ENCODE data around the gene CHD2.
"Not testable (repeated sequence)": the region's sequence is repeated elsewhere in the genome, so short reads cannot be mapped to it uniquely, and the experiment has no call there.

Gene CHD2

DNA sequence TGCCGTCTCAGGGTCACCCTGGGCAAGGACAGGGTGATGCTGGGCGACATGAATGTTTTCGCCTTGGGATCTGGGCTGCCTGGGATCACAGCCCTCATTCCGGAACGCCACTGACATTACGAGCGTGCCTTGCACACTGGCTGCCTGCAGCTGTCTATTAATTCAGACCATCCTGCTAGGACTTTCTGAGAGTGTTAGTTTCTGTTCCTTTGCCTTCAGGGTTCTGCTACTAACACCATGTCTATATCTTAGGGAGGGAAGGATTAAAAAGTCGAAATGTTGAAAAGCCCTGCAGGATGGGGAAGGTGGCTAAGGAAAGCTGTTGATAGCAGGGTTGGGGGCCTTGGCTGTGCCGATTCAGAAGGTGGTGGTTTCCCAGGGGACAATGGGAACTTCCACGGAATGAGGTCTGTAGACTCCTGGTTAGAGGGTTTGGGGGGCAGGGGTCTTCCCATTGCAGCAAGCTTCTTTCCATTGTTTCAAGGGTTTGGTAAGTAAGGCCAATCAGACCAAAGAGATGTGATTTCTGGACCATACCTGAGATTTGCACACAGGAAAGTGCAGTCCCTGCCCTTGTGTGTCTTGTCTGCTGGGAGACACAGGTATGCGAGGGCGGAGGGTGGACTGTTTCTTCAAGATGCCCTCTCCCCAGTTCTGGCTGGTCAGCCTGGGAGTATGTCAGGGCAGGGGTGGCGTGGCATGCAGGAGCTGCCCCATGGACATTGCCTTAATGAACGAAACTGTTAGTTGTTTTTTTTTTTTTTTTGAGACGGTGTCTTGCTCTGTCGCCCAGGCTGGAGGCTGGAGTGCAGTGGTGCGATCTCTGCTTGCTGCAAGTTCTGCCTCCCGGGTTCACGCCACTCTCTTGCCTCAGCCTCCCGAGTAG is 137.9 kb downstream of the CHD2 start:
- DNase-seq, result peak; percentile 38

DNA sequence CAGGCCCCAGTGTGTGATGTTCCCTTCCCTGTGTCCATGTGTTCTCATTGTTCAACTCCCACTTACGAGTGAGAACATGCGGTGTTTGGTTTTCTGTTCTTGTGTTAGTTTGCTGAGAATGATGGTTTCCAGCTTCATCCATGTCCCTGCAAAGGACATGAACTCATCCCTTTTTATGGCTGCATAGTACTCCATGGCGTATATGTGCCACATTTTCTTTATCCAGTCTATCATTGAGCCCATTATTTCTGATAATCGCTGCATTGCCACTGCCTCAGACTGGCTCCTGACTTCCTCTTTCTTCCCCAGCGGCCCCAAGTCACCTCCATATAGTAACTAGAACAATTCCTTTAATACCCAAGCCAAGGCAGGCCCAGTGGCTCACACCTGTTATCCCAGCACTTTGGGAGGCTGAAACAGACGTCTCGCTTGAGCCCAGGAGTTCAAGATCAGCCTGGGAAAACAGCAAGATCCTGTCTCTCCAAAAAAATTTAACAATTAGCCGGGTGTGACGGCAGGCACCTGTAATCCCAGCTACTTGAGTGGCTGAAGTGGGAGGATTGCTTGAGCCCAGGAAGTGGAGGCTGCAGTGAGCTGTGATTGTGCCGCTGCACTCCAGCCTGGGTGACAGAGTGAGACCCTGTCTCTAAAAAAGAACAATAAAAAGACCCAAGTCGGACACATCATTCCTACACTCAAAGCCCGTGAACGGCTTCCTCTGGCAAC is 139.6 kb downstream of the CHD2 start:
- not testable (repeated sequence) for DNase-seq

DNA sequence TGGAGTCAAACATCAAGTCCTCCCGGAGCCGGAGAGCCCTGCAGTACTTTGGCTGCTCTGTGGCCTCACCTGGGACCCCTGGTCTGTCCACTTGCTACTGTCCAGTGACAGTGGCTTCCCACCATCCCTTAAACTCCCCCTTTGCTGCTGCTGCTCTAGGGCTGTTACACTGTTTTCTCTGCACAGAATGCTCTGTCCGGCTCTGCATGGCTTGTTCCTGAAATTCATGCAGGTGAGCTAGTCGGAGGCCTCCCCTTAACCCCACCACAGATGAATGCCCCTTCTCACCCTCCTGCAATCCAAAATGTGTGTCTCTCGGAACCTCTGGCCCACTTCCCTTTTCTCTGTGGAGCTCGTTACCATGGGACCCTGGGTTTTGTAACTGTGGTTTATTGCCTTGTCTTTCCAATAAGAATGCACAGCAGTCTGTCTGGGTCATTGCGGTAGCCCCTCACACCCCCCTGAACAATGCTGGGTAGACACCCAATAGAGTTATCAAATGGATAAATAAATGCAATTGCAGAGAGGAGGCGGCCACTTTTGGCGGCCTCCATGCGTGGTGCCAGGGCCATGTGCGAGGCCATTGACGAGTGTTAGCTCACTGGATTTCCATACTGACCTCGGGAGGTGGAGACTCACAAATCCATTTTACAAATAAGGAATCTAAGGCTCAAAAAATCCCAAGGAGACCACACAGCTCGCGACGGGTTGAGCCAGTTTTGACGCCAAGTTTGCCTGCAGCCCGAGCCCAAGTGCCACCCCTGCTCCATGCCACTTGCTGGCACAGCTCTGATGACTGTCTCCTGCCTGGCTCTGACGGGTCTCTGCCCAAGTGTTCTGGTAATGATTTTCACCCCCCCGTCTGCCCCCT is 140.4 kb downstream of the CHD2 start:
- DNase-seq, result no peak

DNA sequence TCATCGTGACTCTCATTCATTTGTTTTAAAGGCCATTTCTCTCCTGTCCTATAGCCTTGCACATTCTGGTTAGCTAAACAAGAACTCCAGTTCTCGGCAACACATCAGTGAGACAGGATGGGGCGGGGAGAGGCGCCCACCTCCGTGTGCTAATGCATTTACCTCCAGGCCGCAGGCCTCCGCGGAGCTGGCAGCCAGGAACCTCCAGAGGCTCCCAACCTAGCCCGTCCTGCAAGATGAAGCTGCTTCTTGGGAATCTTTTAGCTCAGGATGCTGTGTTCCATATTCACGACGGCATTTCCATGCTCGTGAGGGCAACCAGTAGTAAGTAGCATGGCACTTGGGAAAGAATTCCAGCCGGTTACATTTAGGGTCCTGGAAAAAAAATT is 141.0 kb downstream of the CHD2 start:
- no peak for DNase-seq

DNA sequence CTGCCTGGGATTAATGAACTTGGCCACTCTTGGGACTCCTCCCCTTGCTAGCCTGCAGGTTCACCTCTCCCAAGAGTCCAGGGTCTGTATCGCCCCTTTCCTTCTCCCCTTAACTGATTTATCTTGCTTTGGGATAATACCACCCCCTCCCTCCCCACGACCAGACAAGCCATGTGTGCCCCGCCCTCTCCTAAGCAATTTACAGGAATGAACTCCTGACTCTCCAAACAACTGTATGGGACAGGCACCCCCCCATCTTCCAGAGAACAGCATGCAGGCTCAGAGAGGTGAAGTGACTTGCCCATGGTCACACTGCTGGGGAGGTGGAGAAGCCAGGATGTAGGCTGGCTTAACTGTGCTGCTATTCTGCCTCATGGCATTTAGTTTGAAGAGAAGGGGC is 142.1 kb downstream of the CHD2 start:
- no peak for DNase-seq

DNA sequence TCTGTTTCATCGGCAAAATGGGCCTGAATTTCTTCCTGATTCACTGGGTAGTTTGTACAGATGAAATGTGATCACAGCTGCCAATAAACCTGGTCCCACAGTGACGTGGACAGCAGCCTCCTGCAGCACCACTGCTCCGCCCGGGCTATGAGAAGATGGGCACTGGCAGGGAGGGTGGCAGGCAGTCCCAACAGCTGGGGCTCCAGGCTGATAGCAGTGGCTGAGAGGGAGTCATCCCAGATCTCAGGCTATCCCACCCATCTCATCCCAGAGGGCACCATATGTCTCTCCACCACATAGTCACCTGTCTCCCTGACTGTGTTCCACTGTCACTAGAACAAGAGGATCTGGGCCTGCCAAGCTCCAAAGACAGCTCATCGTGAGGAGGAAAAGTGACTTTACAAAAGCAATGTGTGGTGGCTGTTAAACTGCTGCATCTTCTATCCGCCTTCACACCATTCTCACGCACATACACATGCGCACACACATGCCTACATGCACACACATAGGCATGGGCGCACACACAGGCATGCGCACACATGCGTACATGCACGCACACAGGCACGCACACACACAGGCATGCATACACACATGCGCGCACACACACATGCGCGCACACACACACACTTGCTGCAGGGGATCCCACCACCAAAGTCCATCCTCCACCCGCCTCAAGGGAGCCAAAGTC is 142.7 kb downstream of the CHD2 start:
- no peak for DNase-seq

DNA sequence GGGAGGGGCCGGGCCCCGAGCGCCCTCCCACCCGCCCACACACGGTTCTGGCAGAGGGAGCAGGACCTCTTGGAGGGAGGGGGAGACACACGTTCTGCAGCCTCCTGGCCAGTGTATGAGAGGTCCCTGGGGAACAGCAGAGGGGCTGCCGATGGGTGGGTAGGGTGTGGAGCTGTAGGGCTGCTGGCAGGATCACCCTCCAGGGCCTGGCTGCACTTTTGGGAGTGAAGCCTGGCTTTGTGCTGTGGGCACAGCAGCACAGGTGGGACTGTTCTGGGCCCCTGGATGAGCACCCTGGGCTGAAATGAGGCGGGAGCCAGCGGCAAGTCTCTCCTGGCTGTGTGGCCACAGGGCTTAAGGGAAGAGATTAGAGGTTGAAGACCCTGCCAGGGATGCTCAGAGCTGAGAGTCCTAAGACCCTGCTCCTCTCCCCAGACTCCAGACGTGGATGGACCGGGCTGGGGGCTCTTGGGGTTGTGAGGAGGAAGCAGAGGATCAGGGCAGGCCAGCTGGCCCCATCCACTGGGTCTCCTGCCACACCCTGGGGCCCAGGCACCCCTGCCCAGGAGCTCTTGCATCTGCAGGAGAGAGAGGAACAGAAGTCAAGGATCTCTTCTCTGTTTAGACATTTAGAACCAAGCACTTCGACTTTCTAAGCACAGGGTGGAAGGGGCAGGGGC is 143.6 kb downstream of the CHD2 start:
- DNase-seq, result no peak

DNA sequence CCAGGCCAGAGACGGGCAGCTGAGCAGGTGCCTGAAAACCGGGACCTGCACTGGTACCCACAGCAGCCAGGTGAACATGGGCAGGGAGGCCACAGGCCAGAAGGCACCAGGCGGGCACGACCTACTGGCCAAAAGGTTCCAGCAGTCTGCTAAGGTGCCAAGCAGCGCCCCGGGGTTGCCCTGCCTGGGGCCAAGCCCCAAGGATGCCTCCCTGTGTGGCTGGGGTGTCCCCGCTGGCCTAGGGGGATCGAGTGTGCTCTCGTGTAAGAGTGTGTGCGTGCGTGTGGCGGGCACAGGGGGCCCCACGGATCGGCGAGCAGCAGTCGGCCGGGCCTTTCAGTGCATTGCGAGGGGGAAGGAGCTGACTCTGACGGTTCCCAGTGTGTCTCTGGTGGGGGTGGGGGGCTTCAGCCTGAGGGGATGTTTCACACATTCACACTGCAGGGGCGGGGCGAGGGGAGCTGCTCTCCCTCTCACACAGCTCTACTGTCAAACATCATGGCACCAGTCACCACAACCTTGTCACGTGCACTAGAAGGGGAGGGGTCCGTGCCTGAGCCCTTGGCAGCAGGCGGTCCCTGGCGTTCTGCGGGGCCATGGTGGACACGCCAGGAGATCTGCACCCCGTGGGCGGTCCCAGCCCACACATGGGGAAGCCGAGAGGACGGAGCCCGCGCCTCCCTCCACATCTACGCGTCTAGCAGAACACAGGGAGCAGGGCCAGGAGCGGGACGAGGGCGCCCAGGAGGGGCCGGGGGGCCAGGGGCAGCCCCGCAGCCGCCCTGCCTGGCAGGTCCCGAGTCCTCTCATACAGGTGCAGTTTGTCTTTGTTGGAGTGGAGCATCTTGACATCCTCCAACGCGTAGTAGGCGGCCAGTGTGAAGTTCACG is 144.4 kb downstream of the CHD2 start:
- DNase-seq, result no peak

DNA sequence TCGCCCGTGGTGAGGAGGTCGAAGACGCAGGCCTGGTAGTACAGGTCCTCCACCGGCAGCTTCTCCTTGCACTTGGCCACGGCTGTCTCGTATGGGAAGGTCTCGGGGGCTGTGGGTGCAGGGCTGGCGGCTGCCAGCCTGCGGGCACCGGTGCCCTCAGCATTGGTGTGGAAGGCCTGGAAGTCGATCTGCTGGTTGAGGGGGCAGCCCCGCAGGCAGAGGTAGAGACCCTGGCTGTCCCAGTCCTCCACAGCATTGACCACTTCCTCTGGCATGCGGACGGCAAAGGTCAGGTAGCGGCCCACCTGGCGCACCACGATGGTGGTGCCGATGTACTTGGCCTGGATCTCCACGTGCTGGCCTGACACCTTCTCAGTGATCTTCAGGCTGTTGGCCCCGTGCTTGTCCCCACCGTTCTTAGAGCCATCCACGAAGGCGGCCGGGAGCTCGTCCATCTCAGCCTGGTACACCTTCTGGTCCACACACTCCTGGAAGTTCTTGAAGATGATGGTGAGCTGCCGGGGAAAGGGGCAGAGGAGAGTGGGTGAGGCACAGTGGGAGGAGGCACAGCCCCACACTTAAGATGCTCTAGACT is 145.2 kb downstream of the CHD2 start:
- no peak for DNase-seq

DNA sequence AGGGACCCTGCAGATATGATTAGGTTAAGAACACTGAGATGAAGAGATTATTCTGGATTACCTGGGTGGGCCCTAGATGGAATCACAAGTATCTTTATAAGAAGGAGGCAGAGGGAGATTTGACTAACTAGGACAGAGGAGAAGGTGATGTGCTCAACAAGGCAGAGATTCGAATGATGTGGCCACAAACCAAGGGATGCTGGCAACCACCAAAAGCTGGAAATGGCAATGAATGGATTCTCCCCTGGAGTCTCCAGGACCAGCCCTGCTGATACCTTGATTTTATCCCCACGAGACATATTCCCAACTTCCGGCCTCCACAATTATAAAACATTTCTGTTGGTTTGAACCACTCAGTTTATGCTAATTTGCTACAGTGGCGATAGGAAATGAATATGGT is 146.0 kb downstream of the CHD2 start:
- no peak for DNase-seq

DNA sequence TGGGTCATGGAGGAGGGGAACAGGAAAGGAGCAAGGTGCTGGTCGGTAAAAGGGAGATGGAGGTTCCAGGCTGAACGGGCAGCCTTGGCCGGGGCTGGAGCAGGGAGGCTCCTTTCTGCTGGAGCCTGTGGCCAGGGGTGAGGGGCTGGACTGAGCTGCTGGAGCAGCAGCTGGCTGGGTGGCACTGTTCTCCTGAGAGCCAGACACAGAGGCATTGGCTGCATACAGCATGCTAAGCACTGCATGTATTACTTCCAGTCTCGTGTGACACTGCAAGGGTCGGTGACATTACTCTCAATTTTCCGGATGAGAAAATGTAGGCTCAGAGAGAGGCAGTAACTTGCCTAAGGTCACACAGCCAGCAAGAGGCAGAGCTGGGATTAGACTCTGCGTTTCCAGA is 146.6 kb downstream of the CHD2 start:
- DNase-seq, result no peak

DNA sequence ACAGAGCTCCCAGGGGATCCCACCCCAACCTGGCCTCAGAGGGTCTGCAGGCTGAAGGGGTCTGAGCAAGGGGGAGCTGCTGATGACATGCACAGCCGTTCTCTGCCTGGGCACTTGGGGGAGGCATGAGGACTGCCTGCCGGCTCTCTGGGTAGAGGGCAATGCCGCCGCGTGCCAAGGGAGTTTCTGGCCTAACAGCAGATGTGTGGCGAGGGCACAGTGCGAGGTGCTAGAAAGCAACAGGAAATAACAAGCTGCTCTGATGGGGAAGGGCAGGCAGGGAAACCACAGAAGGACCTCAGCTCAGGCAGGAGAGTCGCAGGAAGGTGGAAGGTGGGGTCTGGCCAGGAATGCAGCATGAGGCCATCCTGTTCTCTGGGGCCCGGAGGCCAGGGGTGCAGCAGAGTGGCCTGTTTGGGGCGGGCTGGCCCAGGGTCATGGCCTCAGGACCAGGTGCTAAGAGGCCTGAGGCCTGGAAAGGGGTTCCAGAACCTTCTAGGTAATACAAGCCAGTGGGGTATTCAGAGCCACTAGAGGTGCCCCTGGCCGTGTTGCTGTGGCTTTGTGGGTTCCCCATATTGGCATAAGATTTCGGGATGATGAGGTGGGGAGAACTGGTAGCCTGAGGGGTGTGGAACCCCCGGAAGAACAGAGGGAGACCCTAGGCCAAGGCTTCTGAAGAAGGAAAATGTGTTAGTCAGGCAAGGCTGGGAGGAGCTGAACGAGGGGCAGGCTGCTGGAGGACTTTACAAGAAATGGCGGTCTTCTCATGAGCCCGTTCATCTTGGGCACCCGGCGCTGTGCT is 147.7 kb downstream of the CHD2 start:
- no peak for DNase-seq

DNA sequence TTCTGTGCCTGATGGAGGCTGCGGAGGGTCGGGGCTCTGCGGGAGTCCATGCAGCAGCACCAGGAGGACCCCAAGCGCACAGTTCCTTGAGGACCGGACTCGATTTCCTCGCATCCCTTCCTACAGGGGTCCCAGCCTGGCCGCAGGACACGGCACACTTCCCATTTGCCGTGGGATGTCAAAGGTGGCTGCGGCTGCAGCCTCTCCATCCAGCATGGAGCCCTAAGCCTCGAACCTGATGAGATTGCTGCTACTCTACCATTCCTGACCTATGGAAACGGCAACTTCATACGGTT is 148.2 kb downstream of the CHD2 start:
- no peak for DNase-seq

DNA sequence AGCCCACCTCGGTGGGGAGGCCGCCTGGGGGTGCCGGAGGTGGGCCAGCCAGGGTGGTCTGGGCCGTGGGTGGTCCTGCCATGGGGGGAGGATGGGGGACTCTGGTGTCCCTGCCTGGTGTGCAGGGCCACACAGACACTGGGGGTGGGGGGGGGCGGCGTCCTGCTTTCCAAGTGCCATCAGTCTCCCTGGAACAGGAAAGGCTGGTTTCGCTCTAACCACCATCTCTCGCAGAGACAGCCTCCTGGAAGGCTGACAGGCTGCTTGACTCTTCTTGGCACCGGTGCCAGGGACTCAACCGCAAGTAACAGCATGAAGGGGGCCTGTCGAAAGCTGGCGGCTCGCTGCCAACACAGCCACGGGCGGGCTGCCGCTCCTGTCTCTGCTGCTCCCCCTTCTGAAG is 148.6 kb downstream of the CHD2 start:
- DNase-seq, result peak; percentile 63

DNA sequence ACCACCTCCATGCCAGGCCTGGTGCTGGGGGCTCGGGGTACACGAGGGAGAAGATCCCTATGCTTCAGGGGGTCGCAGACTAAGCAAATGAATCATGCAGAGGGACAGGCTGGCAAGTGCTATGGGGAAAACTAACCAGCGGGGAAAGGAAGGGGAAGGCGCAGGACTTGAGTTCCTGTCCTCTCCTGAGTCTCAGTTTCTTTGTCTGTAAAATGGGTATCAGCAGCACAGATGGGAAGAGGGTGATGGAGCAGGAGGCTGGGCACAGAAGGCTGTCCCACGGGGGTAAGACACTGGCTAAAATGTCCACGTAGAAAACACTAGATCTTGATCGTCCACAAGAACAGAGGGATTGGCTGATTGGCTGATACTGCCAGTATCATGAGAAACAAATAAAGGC is 149.1 kb downstream of the CHD2 start:
- no peak for DNase-seq

DNA sequence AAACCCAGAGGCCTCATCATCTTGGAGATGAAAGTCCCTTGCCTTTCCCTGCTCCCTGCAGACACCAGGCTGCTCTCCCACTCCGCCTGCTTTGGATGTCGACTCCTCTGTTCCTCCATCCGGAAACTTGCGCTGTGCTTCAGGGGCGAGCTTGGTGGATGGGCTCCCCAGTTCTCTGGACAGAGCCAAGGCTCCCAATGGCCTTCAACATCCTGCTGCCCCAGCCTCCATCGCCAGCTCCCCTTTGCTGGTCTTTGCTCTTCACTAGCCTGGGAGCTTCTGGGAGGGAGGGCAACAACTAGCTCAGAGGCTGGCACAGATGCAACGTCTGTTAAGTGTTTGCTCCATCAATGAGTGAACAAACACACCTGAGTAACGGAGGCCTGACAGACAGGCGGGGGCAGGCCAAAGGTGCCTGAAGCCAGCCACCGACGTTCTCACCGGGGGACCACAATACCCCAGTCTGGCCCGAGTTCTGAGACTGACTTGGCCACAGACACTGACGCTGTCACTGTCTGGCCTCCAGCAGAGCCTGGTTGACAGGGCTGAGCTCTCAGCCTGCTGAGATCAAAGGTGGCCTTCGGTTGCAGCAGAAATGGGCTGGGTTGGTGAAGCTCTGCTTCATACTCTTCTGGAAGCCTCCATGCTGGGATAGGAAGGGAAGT is 149.9 kb downstream of the CHD2 start:
- no peak for DNase-seq

DNA sequence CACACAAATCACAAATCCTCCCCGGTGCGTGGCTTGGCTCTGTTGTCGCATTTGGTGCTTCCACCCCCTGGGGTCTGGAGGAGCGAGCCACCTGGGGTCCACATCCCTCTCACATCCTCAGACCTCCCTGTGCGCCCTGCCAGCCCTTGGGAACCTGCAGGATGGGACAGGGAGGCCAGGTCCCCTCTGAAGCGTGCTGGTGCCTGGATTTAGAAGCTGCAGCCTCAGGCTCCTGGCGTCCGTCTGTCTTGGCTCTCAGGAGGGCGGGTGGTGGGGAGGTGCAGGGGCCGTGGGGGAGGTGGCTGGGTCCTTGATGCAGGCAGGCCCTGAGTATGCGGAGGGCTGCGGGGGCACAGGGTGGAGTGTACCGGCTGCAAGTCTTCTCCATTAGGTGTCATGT is 150.5 kb downstream of the CHD2 start:
- no peak for DNase-seq

DNA sequence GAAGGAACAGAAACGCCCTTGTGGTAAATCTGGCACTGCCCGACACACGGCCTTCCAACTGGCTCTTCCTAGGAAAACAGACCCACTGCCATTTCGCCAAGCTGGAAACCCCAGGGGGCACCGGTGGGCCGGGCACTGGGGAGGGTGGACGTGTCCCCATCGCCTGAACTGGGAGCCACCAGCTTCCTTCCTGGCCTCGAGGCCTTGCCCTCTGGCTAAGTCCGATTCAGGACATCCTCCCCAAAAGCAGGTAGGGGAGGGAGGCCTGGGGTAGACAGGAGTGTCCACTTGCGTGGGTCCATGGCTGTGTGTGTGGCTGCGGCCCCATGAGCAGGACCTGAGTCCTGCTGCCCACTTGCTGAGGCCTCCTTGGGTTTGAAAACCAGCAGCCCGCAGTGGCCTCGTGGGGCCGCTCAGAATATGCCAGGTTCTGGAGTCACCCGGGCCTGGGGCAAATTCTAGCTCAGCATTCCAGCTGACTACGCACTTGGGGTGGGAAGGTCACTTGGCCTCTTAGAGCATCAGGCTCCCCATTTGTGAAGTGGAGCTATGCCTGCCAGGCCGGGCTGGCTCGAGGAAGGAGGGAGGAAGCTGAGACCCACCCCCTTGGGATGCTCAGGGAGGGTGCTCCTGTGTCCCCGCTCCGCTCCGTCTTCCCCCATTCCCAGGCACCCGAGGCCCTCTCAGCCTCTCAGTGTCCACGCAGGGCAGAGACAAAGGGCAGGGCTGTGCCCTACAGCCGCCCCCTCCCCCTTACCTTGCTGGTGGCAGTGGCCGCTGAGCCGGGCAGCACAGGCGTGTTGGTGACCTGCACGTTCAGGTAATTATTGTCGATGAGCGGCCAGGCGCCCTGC is 151.3 kb downstream of the CHD2 start:
- no peak for DNase-seq
